Activated T-helper 1 cell treated with anti-CD3 and anti-CD28 coated beads, Interleukin-2, amount 50 U/mL, for 16 hours (primary cell): ENCODE data around the gene RANBP9.

Source experiments
- DNase-seq, 2 donors: peaks; one replicate each; pipeline ENCODE4 v3.0.0-alpha.2; 2020; ENCODE audit warnings: low read depth in 1 of 2, low spot score in 1 of 2

The RANBP9 gene

GRCh38 chr6:13655700-13656099 is 55.9 kb downstream of the RANBP9 start:
- DNase-seq, result no peak

GRCh38 chr6:13654496-13654895 is 57.1 kb downstream of the RANBP9 start:
- DNase-seq, result no peak

- no peak for DNase-seq
These were observed 58.3 kb downstream of the RANBP9 start for GRCh38 chr6:13653296-13653695.

- DNase-seq, result no peak
These were observed 62.2 kb downstream of the RANBP9 start for GRCh38 chr6:13649393-13649792.

GRCh38 chr6:13648850-13649249 is 62.8 kb downstream of the RANBP9 start:
- DNase-seq, result no peak

GRCh38 chr6:13643125-13643524 is 68.5 kb downstream of the RANBP9 start:
- no peak for DNase-seq

GRCh38 chr6:13641315-13641714 is 70.3 kb downstream of the RANBP9 start:
- DNase-seq, result no peak

GRCh38 chr6:13638626-13639025 is 73.0 kb downstream of the RANBP9 start:
- no peak for DNase-seq

- DNase-seq, result no peak
These were observed 73.6 kb downstream of the RANBP9 start for GRCh38 chr6:13638014-13638413.

GRCh38 chr6:13635948-13636658 is 75.5 kb downstream of the RANBP9 start:
- no peak for DNase-seq

- DNase-seq, result no peak
These were observed 78.3 kb downstream of the RANBP9 start for GRCh38 chr6:13633343-13633742.

GRCh38 chr6:13630499-13630898 is 81.1 kb downstream of the RANBP9 start:
- DNase-seq, result no peak

- no peak for DNase-seq
These were observed 82.0 kb downstream of the RANBP9 start for GRCh38 chr6:13629459-13630116.

GRCh38 chr6:13624871-13625288 is 86.8 kb downstream of the RANBP9 start:
- DNase-seq, result no peak

- no peak for DNase-seq
These were observed 94.6 kb downstream of the RANBP9 start for GRCh38 chr6:13617066-13617465.

- DNase-seq, result peak in 1 of 2 donors; percentile 17
These were observed 95.9 kb downstream of the RANBP9 start for GRCh38 chr6:13615792-13616120.

- peak; percentile 98 to 99 for DNase-seq
These were observed 96.5 kb downstream of the RANBP9 start, which contains the start of gene NOL7 for GRCh38 chr6:13614926-13615791. NOL7 (plus strand) TSS chr6:13615335; CDS start chr6:13615359, 24 bp downstream.

- DNase-seq, result peak in 1 of 2 donors; percentile 9
These were observed 97.3 kb downstream of the RANBP9 start for GRCh38 chr6:13614126-13614925.

- no peak for DNase-seq
These were observed 98.5 kb downstream of the RANBP9 start for GRCh38 chr6:13613029-13613594.

GRCh38 chr6:13611715-13612114 is 99.9 kb downstream of the RANBP9 start:
- no peak for DNase-seq

- DNase-seq, result no peak
These were observed 106.0 kb downstream of the RANBP9 start for GRCh38 chr6:13605634-13606033.
